HL-60 (cell line): ENCODE results near the gene JMJD1C.

ENCODE experiments used
- DNase-seq, 2 experiments: peaks; one replicate each; pipeline ENCODE4 v3.0.0-alpha.2; 2010 to 2020; ENCODE audit warnings: low read depth in 1 of 2, low spot score in 1 of 2
- H3K27ac ChIP-seq: fragments of 250-450 bp; sonication (Bioruptor Pico); replicated peaks from 2 replicates; pipeline ENCODE4 v1.5.1; 2020; ENCODE audit warnings: mild to moderate bottlenecking, moderate library complexity
- H3K27me3 ChIP-seq: fragments of 250-450 bp; sonication (Bioruptor Pico); 2 replicates; pipeline ENCODE4 v1.5.1; 2021; ENCODE audit warnings: mild to moderate bottlenecking, moderate library complexity; ENCODE audit not compliant: insufficient read depth, poor library complexity, severe bottlenecking
- H3K4me3 ChIP-seq: replicated peaks from 2 replicates; pipeline ENCODE4 v1.5.1; 2011; ENCODE audit warnings: mild to moderate bottlenecking, control low read depth, low read length; ENCODE audit not compliant: insufficient read depth
- GABPA ChIP-seq: IDR thresholded peaks from 2 replicates; pipeline ENCODE4 v1.6.1; 2012; ENCODE audit warnings: low read depth
- POLR2AphosphoS5 ChIP-seq: IDR thresholded peaks from 2 replicates; pipeline ENCODE4 v1.6.1; 2012; ENCODE audit warnings: low read depth
- SPI1 ChIP-seq: IDR thresholded peaks from 2 replicates; pipeline ENCODE4 v1.6.1; 2012; ENCODE audit warnings: low read depth, mild to moderate bottlenecking, borderline replicate concordance
- TF ChIP-seq, protein P1 (sequence below): IDR thresholded peaks from 2 replicates; pipeline ENCODE4 v1.6.1; 2012; ENCODE audit warnings: low read depth; ENCODE audit not compliant: insufficient replicate concordance
- TF ChIP-seq, protein P2 (sequence below): IDR thresholded peaks from one replicate; pipeline ENCODE4 v1.5.1; 2011; ENCODE audit warnings: low read length, control low read depth, inconsistent platforms; ENCODE audit not compliant: insufficient read depth

The JMJD1C gene

DNA sequence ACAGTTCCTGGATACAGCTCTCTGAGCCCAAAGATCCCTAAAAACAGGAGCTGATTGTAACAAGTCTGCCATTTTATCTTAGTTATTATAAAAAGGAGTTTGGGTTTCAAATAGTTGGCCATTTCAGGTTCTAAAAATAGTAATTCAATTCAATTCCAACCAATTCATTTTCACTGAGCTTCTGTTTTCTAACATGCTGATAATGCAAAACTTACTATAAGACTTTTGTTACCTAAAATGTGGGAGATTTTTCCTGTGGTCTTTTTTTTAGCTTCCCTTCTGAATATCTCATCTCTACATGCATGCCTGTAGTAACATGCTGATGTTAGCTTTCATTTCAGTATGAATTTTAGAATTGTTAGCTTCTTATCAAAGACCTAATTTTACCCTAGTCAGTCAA is 319.3 kb downstream of the JMJD1C start:
- Histone ChIP-seq H3K27ac (no peak overlapping the region), H3K4me3 (no peak overlapping the region), H3K27me3 (no peaks in the 10 kb centered on the region)
- TF ChIP-seq POLR2AphosphoS5 (no peak), SPI1 (no peak), GABPA (no peak)
- TF ChIP-seq, protein P1, sequence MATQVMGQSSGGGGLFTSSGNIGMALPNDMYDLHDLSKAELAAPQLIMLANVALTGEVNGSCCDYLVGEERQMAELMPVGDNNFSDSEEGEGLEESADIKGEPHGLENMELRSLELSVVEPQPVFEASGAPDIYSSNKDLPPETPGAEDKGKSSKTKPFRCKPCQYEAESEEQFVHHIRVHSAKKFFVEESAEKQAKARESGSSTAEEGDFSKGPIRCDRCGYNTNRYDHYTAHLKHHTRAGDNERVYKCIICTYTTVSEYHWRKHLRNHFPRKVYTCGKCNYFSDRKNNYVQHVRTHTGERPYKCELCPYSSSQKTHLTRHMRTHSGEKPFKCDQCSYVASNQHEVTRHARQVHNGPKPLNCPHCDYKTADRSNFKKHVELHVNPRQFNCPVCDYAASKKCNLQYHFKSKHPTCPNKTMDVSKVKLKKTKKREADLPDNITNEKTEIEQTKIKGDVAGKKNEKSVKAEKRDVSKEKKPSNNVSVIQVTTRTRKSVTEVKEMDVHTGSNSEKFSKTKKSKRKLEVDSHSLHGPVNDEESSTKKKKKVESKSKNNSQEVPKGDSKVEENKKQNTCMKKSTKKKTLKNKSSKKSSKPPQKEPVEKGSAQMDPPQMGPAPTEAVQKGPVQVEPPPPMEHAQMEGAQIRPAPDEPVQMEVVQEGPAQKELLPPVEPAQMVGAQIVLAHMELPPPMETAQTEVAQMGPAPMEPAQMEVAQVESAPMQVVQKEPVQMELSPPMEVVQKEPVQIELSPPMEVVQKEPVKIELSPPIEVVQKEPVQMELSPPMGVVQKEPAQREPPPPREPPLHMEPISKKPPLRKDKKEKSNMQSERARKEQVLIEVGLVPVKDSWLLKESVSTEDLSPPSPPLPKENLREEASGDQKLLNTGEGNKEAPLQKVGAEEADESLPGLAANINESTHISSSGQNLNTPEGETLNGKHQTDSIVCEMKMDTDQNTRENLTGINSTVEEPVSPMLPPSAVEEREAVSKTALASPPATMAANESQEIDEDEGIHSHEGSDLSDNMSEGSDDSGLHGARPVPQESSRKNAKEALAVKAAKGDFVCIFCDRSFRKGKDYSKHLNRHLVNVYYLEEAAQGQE = no peak
- TF ChIP-seq, protein P2, sequence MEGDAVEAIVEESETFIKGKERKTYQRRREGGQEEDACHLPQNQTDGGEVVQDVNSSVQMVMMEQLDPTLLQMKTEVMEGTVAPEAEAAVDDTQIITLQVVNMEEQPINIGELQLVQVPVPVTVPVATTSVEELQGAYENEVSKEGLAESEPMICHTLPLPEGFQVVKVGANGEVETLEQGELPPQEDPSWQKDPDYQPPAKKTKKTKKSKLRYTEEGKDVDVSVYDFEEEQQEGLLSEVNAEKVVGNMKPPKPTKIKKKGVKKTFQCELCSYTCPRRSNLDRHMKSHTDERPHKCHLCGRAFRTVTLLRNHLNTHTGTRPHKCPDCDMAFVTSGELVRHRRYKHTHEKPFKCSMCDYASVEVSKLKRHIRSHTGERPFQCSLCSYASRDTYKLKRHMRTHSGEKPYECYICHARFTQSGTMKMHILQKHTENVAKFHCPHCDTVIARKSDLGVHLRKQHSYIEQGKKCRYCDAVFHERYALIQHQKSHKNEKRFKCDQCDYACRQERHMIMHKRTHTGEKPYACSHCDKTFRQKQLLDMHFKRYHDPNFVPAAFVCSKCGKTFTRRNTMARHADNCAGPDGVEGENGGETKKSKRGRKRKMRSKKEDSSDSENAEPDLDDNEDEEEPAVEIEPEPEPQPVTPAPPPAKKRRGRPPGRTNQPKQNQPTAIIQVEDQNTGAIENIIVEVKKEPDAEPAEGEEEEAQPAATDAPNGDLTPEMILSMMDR = no peak
- DNase-seq = no peak

DNA sequence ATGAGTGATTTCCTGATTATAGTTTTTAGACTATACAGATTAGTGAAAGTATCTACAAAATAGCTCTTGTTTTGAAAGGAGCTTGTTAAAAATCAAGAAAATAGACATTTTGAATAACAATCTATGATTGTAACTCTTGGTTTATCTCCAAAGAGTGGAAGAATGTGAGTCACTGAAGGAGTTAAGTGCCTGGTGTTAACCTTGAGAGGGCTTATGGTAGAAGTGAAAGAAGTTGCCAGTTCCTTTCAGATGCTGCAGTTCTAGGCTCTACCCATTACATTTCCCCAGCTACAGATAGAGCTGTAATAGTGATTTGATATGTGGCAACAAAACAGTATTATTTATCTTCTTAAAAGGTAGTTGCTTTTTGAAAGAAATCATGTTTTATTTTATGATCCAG is 320.0 kb downstream of the JMJD1C start:
- Histone ChIP-seq H3K4me3 (no peak overlapping the region), H3K27me3 (no peaks in the 10 kb centered on the region), H3K27ac (no peak overlapping the region)
- no peak for TF ChIP-seq GABPA
- TF ChIP-seq SPI1 = no peak
- TF ChIP-seq, protein P1 = no peak
- no peak for TF ChIP-seq POLR2AphosphoS5
- DNase-seq = no peak

DNA sequence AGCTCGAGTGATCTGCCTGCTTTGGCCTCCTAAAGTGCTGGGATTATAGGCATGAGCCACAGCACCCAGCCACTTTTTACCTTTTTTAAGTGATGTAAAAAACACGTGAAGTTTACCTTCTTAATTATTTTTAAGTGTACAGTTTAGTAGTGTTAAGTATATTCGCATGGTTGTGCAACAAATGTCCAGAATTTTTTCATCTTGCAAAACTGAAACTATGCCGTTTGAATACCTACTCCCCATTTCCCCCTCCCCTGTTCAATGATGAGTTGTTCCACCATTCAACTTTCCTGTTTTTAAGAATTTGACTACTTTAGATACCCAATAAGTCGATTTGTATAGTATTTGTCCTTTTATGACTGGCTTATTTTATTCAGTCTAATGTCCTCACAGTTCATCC is 321.8 kb downstream of the JMJD1C start:
- TF ChIP-seq, protein P1 = no peak
- TF ChIP-seq POLR2AphosphoS5 (no peak), SPI1 (no peak), GABPA (no peak)
- TF ChIP-seq, protein P2 = no peak
- H3K4me3 ChIP-seq = peak overlapping the region; percentile 25

More for the DNA sequence above, 321.8 kb downstream of the JMJD1C start:
- H3K27me3 ChIP-seq = no peaks in the 10 kb centered on the region
- H3K27ac ChIP-seq = peak overlapping the region; percentile 45
- DNase-seq = peak in 1 of 2 experiments; percentile 10
